Measurements from ENCODE around the gene PCCB. TPM values are rescaled to one million over a fixed set of nuclear protein-coding genes. Genes with fewer than 3 reads are reported as not detected.
"Not testable (repeated sequence)": the region's sequence is repeated elsewhere in the genome, so short reads cannot be mapped to it uniquely, and the experiment has no call there.

PCCB gene
- total RNA-seq, 3 donors from 2014 or later (not counting 1 experiment from before 2014, with no cell fraction given) = 17.7 to 19.9 (median 17.8) TPM

DNA sequence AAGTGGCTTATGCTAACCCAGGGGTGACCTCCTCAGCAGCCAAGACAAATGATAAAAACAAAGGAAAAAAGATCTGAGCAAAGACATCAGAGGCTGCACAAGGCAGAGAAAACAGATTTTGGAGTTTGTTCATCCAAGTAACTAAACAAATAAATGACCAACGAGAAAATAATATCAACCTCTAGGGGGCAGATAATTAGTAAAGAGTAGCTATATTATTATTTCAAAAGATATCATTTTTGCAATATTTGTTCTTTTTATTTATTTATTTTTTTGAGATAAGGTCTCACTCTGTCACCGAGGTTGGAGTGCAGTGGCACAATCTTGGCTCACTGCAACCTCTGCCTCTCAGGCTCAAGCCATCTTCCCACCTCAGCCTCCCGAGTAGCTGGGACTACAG lies 101.8 kb downstream of the PCCB start:
- H3K36me3 ChIP-seq (ENCODE audit: control insufficient read depth, insufficient read depth, low read length) = peaks cover 27% of the 10 kb centered on the region
- H3K9me3 Mint-ChIP-seq = peaks cover 0 to 7% of the 10 kb centered on the region in 2 donors

DNA sequence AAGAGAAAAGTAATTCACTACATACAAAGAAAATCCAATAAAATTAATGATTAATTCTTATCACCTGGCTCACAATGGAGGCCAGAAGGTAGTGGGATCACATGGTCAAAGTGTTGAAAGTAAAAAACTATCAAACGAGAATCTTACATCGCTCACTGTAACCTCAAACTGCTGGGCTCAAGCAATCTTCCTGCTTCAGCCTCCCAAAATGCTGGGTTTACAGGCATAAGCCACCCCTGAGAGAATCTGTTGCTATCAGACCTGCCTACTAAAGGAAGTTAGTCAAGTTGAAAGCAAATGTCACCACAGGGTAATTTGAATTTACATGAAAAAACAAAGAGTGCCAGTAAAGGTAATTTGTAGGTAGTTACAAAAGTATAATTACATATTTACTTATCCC lies 103.3 kb downstream of the PCCB start:
- TF ChIP-seq, protein P1, sequence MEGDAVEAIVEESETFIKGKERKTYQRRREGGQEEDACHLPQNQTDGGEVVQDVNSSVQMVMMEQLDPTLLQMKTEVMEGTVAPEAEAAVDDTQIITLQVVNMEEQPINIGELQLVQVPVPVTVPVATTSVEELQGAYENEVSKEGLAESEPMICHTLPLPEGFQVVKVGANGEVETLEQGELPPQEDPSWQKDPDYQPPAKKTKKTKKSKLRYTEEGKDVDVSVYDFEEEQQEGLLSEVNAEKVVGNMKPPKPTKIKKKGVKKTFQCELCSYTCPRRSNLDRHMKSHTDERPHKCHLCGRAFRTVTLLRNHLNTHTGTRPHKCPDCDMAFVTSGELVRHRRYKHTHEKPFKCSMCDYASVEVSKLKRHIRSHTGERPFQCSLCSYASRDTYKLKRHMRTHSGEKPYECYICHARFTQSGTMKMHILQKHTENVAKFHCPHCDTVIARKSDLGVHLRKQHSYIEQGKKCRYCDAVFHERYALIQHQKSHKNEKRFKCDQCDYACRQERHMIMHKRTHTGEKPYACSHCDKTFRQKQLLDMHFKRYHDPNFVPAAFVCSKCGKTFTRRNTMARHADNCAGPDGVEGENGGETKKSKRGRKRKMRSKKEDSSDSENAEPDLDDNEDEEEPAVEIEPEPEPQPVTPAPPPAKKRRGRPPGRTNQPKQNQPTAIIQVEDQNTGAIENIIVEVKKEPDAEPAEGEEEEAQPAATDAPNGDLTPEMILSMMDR (IDR thresholded peaks at IDR 0.05) = no peak
- H3K4me1 ChIP-seq (ENCODE audit: control insufficient read depth, insufficient read depth, low read length) = no peaks in the 10 kb centered on the region
- Mint-ChIP-seq H3K4me1 (peaks cover 0 to 5% of the 10 kb centered on the region in 2 donors), H3K27me3 (ENCODE audit: low read depth in 2 of 2) (no peaks in the 10 kb centered on the region), H3K9me3 (peaks cover 0 to 7% of the 10 kb centered on the region in 2 donors), H3K27ac (no peak overlapping the region), H3K4me3 (no peak overlapping the region), H3K36me3 (peaks cover 27% of the 10 kb centered on the region)
- intact Hi-C loops (cut with micrococcal nuclease) = no loop called here
- no peaks in the 10 kb centered on the region for H3K27me3 ChIP-seq (ENCODE audit: control insufficient read depth, insufficient read depth, low read length)
- peaks cover 23% of the 10 kb centered on the region for H3K36me3 ChIP-seq (ENCODE audit: control insufficient read depth, insufficient read depth, low read length)
- ATAC-seq (no peak), DNase-seq (no peak)
- H3K4me3 ChIP-seq (ENCODE audit: low read length) = no peak overlapping the region
- no peaks in the 10 kb centered on the region for H3K9me3 ChIP-seq (ENCODE audit: control insufficient read depth, insufficient read depth, low read length)
- WGBS (ENCODE audit: insufficient coverage) = 61% methylated on average over 2 of the region's 2 CpGs
- no peak overlapping the region for H3K27ac ChIP-seq (ENCODE audit: low read length)

More for the DNA sequence above, 101.8 kb downstream of the PCCB start:
- WGBS (ENCODE audit: insufficient coverage) = 100% methylated on average over 2 of the region's 3 CpGs
- Histone ChIP-seq H3K27me3 (ENCODE audit: control insufficient read depth, insufficient read depth, low read length) (no peaks in the 10 kb centered on the region), H3K9me3 (ENCODE audit: control insufficient read depth, insufficient read depth, low read length) (no peaks in the 10 kb centered on the region), H3K4me1 (ENCODE audit: control insufficient read depth, insufficient read depth, low read length) (no peaks in the 10 kb centered on the region), H3K4me3 (ENCODE audit: low read length) (no peak overlapping the region), H3K27ac (ENCODE audit: low read length) (no peak overlapping the region)
- H3K27me3 Mint-ChIP-seq (ENCODE audit: low read depth in 2 of 2) = no peaks in the 10 kb centered on the region
- peaks cover 28% of the 10 kb centered on the region for H3K36me3 Mint-ChIP-seq
- DNase-seq = no peak
- H3K4me1 Mint-ChIP-seq = peaks cover 0 to 5% of the 10 kb centered on the region in 2 donors
- H3K4me3 Mint-ChIP-seq = no peak overlapping the region
- intact Hi-C loops (cut with micrococcal nuclease) = no loop called here
- ATAC-seq = no peak
- no peak overlapping the region for H3K27ac Mint-ChIP-seq
- TF ChIP-seq, protein P1 (IDR thresholded peaks at IDR 0.05) = no peak

DNA sequence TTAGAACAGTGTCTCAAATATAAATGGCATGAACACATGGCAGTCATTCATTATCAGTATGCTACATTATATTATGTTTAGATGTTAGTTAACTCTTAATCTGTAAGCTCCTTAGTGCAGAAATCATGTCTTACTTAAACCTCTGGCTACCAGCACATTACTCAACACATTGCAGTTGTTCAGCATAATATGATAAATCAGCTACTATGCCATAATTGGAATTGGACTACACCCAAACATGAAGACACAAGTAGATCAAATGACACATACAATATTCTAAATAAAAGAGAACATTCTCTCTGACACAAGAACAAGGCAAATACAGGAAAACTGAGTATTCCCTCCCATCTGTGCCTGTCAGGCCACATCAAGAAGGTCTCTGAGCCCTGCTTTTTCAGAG lies 116.1 kb downstream of the PCCB start:
- TF ChIP-seq, protein P1 (IDR thresholded peaks at IDR 0.05) = no peak
- H3K27me3 Mint-ChIP-seq (ENCODE audit: low read depth in 2 of 2) = no peaks in the 10 kb centered on the region
- no peak overlapping the region for H3K27ac ChIP-seq (ENCODE audit: low read length)
- H3K4me3 ChIP-seq (ENCODE audit: low read length) = no peak overlapping the region
- ATAC-seq (no peak), DNase-seq (no peak)
- H3K9me3 Mint-ChIP-seq = no peaks in the 10 kb centered on the region
- H3K36me3 ChIP-seq (ENCODE audit: control insufficient read depth, insufficient read depth, low read length) = peaks cover 10% of the 10 kb centered on the region
- peaks cover 0 to 5% of the 10 kb centered on the region in 2 donors for H3K4me1 Mint-ChIP-seq
- H3K27me3 ChIP-seq (ENCODE audit: control insufficient read depth, insufficient read depth, low read length) = no peaks in the 10 kb centered on the region
- H3K4me1 ChIP-seq (ENCODE audit: control insufficient read depth, insufficient read depth, low read length) = no peaks in the 10 kb centered on the region
- peak overlapping the region; percentile 57 to 64 for H3K27ac Mint-ChIP-seq
- intact Hi-C loops (cut with micrococcal nuclease) = no loop called here
- H3K36me3 Mint-ChIP-seq = no peaks in the 10 kb centered on the region
- no peak overlapping the region for H3K4me3 Mint-ChIP-seq
- H3K9me3 ChIP-seq (ENCODE audit: control insufficient read depth, insufficient read depth, low read length) = no peaks in the 10 kb centered on the region

DNA sequence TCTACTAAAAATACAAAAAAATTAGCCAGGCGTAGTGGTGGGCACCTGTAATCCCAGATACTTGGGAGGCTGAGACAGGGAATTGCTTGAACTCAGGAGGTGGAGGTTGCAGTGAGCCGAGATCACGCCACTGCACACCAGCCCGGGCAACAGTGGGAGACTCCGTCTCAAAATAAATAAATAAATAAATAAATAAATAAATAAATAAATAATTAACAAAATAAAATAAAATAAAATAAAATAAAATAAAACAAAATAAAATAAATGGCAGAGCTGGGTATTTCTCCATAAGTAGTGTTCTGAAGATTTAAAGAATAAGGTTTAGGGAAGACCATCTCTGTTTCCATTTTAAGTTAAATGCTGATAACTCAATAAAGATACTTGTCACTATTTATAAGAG lies 125.7 kb downstream of the PCCB start:
- H3K9me3 ChIP-seq (ENCODE audit: control insufficient read depth, insufficient read depth, low read length); H3K4me1 ChIP-seq (ENCODE audit: control insufficient read depth, insufficient read depth, low read length); ATAC-seq; DNase-seq; H3K27me3 ChIP-seq (ENCODE audit: control insufficient read depth, insufficient read depth, low read length); H3K36me3 Mint-ChIP-seq; H3K4me1 Mint-ChIP-seq; H3K27ac Mint-ChIP-seq; H3K4me3 ChIP-seq (ENCODE audit: low read length); H3K9me3 Mint-ChIP-seq; H3K27ac ChIP-seq (ENCODE audit: low read length); H3K36me3 ChIP-seq (ENCODE audit: control insufficient read depth, insufficient read depth, low read length); intact Hi-C loops (cut with micrococcal nuclease); H3K4me3 Mint-ChIP-seq; H3K27me3 Mint-ChIP-seq (ENCODE audit: low read depth in 2 of 2): not testable (repeated sequence)
- 85% methylated on average over 1 of the region's 5 CpGs for WGBS (ENCODE audit: insufficient coverage)
